ENCODE measurements around the gene FCAMR. TPM values are rescaled to one million over a fixed set of nuclear protein-coding genes. Genes with fewer than 3 reads are reported as not detected.

FCAMR gene
- total RNA-seq, 1 experiment from 2014 or later, result not detected

DNA sequence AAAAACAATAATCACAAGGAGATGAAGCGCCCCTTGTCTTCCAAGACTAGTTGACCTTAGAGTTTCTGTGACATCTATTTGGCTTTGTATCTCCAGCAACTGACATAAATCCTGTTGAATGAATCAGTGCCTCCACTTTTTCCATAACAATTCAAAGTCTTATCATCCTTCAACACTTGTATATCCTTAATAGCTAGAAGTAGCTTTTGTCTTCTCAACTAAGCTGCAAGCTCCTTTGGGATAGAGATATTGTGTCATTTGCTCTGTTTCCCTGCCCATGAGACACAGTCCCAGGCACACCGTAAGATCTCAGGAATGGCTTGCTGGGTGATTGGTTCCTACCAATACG is 29.7 kb downstream of the FCAMR start:
- POLR2A ChIA-PET, result no interaction called here
- H3K4me1 Mint-ChIP-seq, result peaks cover 4% of the 10 kb centered on the region; the same call in 1 of the 2 replicates
- no peaks in the 10 kb centered on the region for H3K9me3 Mint-ChIP-seq
- CTCF ChIA-PET, result interaction anchor here (2.4 kb wide), 1 partner anchor 41 kb away, joined by 10 read pairs; no protein-coding TSS in a partner anchor
- H3K36me3 Mint-ChIP-seq, result no peaks in the 10 kb centered on the region
- H3K4me3 Mint-ChIP-seq, result no peak overlapping the region
- DNase-seq (ENCODE audit: low spot score) (no peak), ATAC-seq (no peak)
- TF ChIP-seq ZBTB21 (CRISPR knock-in tag; IDR thresholded peaks at IDR 0.05; ENCODE audit: borderline replicate concordance) (no peak), NFYB (CRISPR knock-in tag; conservative IDR thresholded peaks at IDR 0.05; ENCODE audit: low read depth) (no peak), CBFB (CRISPR knock-in tag; IDR thresholded peaks at IDR 0.05; ENCODE audit: low read depth) (no peak), ZNF396 (CRISPR knock-in tag; IDR thresholded peaks at IDR 0.05; ENCODE audit: borderline replicate concordance) (no peak), TCF7 (CRISPR knock-in tag; IDR thresholded peaks at IDR 0.05; ENCODE audit: low read depth) (no peak), IRF1 (CRISPR knock-in tag; IDR thresholded peaks at IDR 0.05) (no peak), MAX (CRISPR knock-in tag; IDR thresholded peaks at IDR 0.05) (no peak), TEAD4 (CRISPR knock-in tag; IDR thresholded peaks at IDR 0.05) (no peak), ZMAT4 (CRISPR knock-in tag; IDR thresholded peaks at IDR 0.05) (no peak), ZNF281 (CRISPR knock-in tag; IDR thresholded peaks at IDR 0.05) (no peak), E2F5 (CRISPR knock-in tag; IDR thresholded peaks at IDR 0.05) (no peak)
- TF ChIP-seq, protein P1, sequence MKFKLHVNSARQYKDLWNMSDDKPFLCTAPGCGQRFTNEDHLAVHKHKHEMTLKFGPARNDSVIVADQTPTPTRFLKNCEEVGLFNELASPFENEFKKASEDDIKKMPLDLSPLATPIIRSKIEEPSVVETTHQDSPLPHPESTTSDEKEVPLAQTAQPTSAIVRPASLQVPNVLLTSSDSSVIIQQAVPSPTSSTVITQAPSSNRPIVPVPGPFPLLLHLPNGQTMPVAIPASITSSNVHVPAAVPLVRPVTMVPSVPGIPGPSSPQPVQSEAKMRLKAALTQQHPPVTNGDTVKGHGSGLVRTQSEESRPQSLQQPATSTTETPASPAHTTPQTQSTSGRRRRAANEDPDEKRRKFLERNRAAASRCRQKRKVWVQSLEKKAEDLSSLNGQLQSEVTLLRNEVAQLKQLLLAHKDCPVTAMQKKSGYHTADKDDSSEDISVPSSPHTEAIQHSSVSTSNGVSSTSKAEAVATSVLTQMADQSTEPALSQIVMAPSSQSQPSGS (CRISPR knock-in tag; IDR thresholded peaks at IDR 0.05; ENCODE audit: borderline replicate concordance, low read depth), result no peak
- TF ChIP-seq, protein P2, sequence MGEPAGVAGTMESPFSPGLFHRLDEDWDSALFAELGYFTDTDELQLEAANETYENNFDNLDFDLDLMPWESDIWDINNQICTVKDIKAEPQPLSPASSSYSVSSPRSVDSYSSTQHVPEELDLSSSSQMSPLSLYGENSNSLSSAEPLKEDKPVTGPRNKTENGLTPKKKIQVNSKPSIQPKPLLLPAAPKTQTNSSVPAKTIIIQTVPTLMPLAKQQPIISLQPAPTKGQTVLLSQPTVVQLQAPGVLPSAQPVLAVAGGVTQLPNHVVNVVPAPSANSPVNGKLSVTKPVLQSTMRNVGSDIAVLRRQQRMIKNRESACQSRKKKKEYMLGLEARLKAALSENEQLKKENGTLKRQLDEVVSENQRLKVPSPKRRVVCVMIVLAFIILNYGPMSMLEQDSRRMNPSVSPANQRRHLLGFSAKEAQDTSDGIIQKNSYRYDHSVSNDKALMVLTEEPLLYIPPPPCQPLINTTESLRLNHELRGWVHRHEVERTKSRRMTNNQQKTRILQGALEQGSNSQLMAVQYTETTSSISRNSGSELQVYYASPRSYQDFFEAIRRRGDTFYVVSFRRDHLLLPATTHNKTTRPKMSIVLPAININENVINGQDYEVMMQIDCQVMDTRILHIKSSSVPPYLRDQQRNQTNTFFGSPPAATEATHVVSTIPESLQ (CRISPR knock-in tag; IDR thresholded peaks at IDR 0.05), result no peak
- TF ChIP-seq, protein P3, sequence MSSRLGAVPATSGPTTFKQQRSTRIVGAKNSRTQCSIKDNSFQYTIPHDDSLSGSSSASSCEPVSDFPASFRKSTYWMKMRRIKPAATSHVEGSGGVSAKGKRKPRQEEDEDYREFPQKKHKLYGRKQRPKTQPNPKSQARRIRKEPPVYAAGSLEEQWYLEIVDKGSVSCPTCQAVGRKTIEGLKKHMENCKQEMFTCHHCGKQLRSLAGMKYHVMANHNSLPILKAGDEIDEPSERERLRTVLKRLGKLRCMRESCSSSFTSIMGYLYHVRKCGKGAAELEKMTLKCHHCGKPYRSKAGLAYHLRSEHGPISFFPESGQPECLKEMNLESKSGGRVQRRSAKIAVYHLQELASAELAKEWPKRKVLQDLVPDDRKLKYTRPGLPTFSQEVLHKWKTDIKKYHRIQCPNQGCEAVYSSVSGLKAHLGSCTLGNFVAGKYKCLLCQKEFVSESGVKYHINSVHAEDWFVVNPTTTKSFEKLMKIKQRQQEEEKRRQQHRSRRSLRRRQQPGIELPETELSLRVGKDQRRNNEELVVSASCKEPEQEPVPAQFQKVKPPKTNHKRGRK (CRISPR knock-in tag; IDR thresholded peaks at IDR 0.05; ENCODE audit: borderline replicate concordance), result no peak
- H3K27me3 Mint-ChIP-seq (ENCODE audit: low read depth), result peaks cover 5% of the 10 kb centered on the region; the same call in 1 of the 2 replicates
- H3K27ac Mint-ChIP-seq, result no peak overlapping the region

Measured in WTC11 (cell line).